ENCODE data around the gene FST.

FST gene

GRCh38 chr5:53481887-53482716 lies 1.7 kb downstream of the FST start:
- ATAC-seq = peak; percentile 79
- DNase-seq (ENCODE audit: low spot score in 2 of 2) = peak; percentile 55 to 84
- H3K27ac Mint-ChIP-seq = peak overlapping the region; percentile 4
- peak overlapping the region; percentile 81 for H3K4me3 Mint-ChIP-seq
- no peaks in the 10 kb centered on the region for H3K36me3 Mint-ChIP-seq
- H3K4me1 Mint-ChIP-seq = peaks cover 42% of the 10 kb centered on the region
- no peaks in the 10 kb centered on the region for H3K9me3 Mint-ChIP-seq

GRCh38 chr5:53482717-53483638 lies 2.5 kb downstream of the FST start:
- ATAC-seq = peak; percentile 44
- H3K9me3 Mint-ChIP-seq = no peaks in the 10 kb centered on the region
- peak overlapping the region; percentile 4 for H3K27ac Mint-ChIP-seq
- no peaks in the 10 kb centered on the region for H3K36me3 Mint-ChIP-seq
- H3K4me1 Mint-ChIP-seq = peaks cover 42% of the 10 kb centered on the region
- DNase-seq (ENCODE audit: low spot score in 2 of 2) = peak in 1 of 2 donors; percentile 53
- H3K4me3 Mint-ChIP-seq = peak overlapping the region; percentile 81

GRCh38 chr5:53487436-53487835 lies 7.0 kb downstream of the FST start:
- ATAC-seq (no peak), DNase-seq (ENCODE audit: low spot score in 2 of 2) (no peak)
- peaks cover 12% of the 10 kb centered on the region for H3K4me1 Mint-ChIP-seq
- H3K9me3 Mint-ChIP-seq = no peaks in the 10 kb centered on the region
- H3K36me3 Mint-ChIP-seq = no peaks in the 10 kb centered on the region
- no peak overlapping the region for H3K27ac Mint-ChIP-seq
- no peak overlapping the region for H3K4me3 Mint-ChIP-seq

GRCh38 chr5:53488195-53488722 lies 7.8 kb downstream of the FST start:
- no peak overlapping the region for H3K27ac Mint-ChIP-seq
- no peak for DNase-seq (ENCODE audit: low spot score in 2 of 2)
- no peaks in the 10 kb centered on the region for H3K9me3 Mint-ChIP-seq
- peaks cover 4% of the 10 kb centered on the region for H3K4me1 Mint-ChIP-seq
- no peak for ATAC-seq
- H3K36me3 Mint-ChIP-seq = no peaks in the 10 kb centered on the region
- no peak overlapping the region for H3K4me3 Mint-ChIP-seq

- DNase-seq (ENCODE audit: low spot score in 2 of 2) (no peak), ATAC-seq (no peak)
- H3K27ac Mint-ChIP-seq = no peak overlapping the region
- H3K4me1 Mint-ChIP-seq = no peaks in the 10 kb centered on the region
- no peaks in the 10 kb centered on the region for H3K9me3 Mint-ChIP-seq
- H3K36me3 Mint-ChIP-seq = no peaks in the 10 kb centered on the region
- no peak overlapping the region for H3K4me3 Mint-ChIP-seq
Observed at GRCh38 chr5:53490747-53491146, 10.3 kb downstream of the FST start.

- H3K4me3 Mint-ChIP-seq = no peak overlapping the region
- DNase-seq (ENCODE audit: low spot score in 2 of 2) = no peak
- no peaks in the 10 kb centered on the region for H3K36me3 Mint-ChIP-seq
- no peak overlapping the region for H3K27ac Mint-ChIP-seq
- ATAC-seq = no peak
- no peaks in the 10 kb centered on the region for H3K4me1 Mint-ChIP-seq
- H3K9me3 Mint-ChIP-seq = no peaks in the 10 kb centered on the region
Observed at GRCh38 chr5:53501054-53501453, 20.6 kb downstream of the FST start.

- Mint-ChIP-seq H3K36me3 (no peaks in the 10 kb centered on the region), H3K27ac (no peak overlapping the region), H3K4me3 (no peak overlapping the region), H3K9me3 (no peaks in the 10 kb centered on the region), H3K4me1 (no peaks in the 10 kb centered on the region)
- ATAC-seq = no peak
- no peak for DNase-seq (ENCODE audit: low spot score in 2 of 2)
Observed at GRCh38 chr5:53503562-53504218, 23.3 kb downstream of the FST start.

GRCh38 chr5:53507013-53507412 lies 26.6 kb downstream of the FST start:
- H3K9me3 Mint-ChIP-seq = peaks cover 12% of the 10 kb centered on the region
- no peak overlapping the region for H3K4me3 Mint-ChIP-seq
- ATAC-seq (no peak), DNase-seq (ENCODE audit: low spot score in 2 of 2) (no peak)
- no peak overlapping the region for H3K27ac Mint-ChIP-seq
- no peaks in the 10 kb centered on the region for H3K4me1 Mint-ChIP-seq
- H3K36me3 Mint-ChIP-seq = no peaks in the 10 kb centered on the region

- no peak overlapping the region for H3K27ac Mint-ChIP-seq
- no peak for ATAC-seq
- H3K36me3 Mint-ChIP-seq = no peaks in the 10 kb centered on the region
- H3K4me1 Mint-ChIP-seq = no peaks in the 10 kb centered on the region
- no peak overlapping the region for H3K4me3 Mint-ChIP-seq
- DNase-seq (ENCODE audit: low spot score in 2 of 2) = no peak
- peaks cover 12% of the 10 kb centered on the region for H3K9me3 Mint-ChIP-seq
Observed at GRCh38 chr5:53508125-53508524, 27.7 kb downstream of the FST start.

GRCh38 chr5:53512539-53512938 lies 32.1 kb downstream of the FST start:
- no peak overlapping the region for H3K27ac Mint-ChIP-seq
- ATAC-seq (no peak), DNase-seq (ENCODE audit: low spot score in 2 of 2) (no peak)
- no peak overlapping the region for H3K4me3 Mint-ChIP-seq
- H3K36me3 Mint-ChIP-seq = no peaks in the 10 kb centered on the region
- peaks cover 12% of the 10 kb centered on the region for H3K9me3 Mint-ChIP-seq
- H3K4me1 Mint-ChIP-seq = no peaks in the 10 kb centered on the region

- DNase-seq (ENCODE audit: low spot score in 2 of 2) (no peak), ATAC-seq (no peak)
- Mint-ChIP-seq H3K9me3 (peaks cover 3% of the 10 kb centered on the region), H3K4me3 (no peak overlapping the region), H3K4me1 (no peaks in the 10 kb centered on the region), H3K27ac (no peak overlapping the region), H3K36me3 (no peaks in the 10 kb centered on the region)
Observed at GRCh38 chr5:53515988-53516387, 35.6 kb downstream of the FST start.

GRCh38 chr5:53520813-53521212 lies 40.4 kb downstream of the FST start:
- ATAC-seq (no peak), DNase-seq (ENCODE audit: low spot score in 2 of 2) (no peak)
- H3K9me3 Mint-ChIP-seq = no peaks in the 10 kb centered on the region
- H3K27ac Mint-ChIP-seq = no peak overlapping the region
- H3K36me3 Mint-ChIP-seq = no peaks in the 10 kb centered on the region
- no peaks in the 10 kb centered on the region for H3K4me1 Mint-ChIP-seq
- H3K4me3 Mint-ChIP-seq = no peak overlapping the region
